HG02885 (cell line): Measurements from ENCODE around the gene ACTR1A.
"Not testable (repeated sequence)": the region's sequence is repeated elsewhere in the genome, so short reads cannot be mapped to it uniquely, and the experiment has no call there.

Experiments used
- ATAC-seq: cut with Tn5 transposase; IDR thresholded peaks from one replicate; pipeline ENCODE4 v1.9.1; 2021; ENCODE audit warnings: mild to moderate bottlenecking; ENCODE audit not compliant: unreplicated experiment, poor library complexity

ACTR1A gene

DNA sequence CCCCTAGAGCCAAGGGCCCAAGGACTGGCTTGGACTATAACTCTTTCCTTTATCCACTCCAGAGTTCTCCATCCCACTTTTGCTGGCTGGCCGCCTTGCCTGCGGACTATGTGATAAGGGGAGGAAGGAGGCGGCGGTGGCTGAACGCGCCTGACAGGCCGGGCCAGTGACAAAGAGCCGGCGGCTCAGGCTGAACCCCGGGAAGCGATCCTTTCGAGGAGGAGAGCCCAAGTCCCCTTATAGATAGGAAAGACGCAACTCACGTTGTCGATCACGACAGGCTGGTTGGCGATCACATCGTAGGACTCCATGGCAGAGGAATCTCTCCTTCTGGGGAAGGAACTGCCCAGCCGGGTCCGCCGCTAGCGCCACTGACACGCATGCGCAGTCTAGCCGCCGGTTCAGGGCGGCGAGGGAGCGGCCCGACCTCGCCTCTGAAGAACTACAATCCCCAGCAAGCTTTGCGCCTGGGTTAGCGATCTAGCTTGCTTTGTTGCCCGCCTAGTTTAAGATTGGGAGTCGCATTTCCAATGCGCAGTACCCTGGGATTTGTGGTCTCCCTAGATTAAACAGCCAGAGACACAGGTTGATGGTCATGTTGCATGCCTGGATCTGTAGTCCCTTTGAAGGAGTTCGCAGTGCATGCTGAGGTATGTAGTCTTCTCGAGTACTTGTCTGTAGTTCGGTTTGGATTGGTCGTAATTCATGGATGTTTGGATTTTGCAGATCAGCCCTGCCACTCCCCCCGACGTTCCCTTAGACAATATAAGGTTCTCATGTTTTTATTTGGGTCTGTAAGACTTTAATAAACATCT, at the start of gene ACTR1A:
Gene ACTR1A (minus strand): TSS at position 376 of the 815 bp plus-strand sequence. CDS start 65 bp downstream, at position 311.
- peak; percentile 52 for ATAC-seq

DNA sequence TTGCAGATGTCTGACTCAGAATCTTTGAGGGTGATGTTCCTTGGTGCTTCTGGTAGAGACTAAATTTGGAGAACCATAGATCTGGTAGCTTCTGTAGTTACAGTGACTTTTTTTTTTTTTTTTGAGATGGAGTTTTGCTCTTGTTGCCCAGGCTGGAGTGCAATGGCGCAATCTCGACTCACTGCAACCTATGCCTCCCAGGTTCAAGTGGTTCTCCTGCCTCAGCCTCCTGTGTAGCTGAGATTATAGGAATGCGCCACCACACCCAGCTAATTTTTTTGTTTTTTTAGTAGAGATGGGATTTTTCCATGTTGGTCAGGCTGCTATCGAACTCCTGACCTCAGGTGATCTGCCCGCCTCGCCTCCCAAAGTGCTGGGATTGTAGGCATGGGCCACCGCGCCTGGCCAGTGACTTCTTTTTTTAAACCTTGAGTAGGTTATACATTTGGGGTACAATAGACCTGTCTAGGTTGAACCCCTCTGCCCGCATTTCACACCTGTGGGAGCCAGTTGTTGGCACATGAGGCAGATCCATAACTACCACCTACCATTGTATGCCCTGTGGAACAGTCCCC, 48.2 kb upstream of the ACTR1A start:
- ATAC-seq: no peak

DNA sequence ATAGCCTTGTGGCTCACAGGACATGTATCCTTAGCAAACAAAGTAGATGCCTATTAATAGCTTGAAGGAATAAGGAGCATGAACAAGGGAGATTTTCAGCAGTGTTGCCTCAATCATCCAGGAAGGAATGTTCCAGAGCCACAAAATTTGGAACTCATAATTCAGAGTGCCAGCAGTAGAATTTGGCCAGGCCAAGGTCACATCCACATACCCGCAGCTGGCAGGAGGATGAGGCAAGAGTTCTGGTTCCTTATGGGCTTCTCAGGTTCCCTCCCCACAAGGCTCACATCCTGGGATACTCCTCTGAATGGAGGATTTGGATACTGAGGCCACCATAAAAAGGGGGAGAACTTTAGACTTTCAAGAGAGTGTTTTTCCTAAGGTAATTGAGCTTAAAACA, 47.0 kb upstream of the ACTR1A start:
- no peak for ATAC-seq

DNA sequence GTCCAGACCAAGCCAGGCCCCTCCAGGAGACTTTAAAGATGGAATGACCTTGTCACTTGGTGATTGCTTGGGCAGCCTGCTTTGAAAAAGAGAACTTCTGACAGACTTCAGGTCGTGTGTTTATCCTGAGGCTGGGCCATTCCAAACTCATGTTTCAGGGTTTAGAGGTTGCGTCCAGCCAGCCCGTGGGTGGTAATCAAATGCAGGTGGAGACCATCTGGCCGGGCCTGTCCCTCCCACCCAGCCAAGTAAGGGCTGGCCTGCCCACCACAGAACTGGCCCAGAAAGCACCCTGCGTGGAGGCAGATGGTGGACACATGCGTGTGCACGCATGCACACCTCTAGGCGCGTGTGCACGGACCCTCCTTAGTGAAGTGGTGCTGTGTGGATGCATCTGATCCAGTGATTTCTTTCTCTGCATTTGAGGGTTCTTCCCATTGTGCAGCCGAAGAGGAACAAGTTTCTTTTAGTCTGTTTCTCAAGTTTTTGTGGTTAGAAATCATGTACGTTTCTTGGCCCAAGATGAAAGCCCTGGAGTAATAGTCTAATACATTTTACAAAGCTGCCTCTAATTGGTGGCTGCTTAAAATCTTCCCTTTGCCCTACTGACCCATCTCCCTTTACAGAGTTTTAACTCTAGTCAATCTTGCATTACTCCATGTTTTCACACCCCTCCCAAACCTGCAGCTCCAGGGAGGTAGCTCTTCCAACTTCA, 44.3 kb upstream of the ACTR1A start:
- ATAC-seq: no peak

DNA sequence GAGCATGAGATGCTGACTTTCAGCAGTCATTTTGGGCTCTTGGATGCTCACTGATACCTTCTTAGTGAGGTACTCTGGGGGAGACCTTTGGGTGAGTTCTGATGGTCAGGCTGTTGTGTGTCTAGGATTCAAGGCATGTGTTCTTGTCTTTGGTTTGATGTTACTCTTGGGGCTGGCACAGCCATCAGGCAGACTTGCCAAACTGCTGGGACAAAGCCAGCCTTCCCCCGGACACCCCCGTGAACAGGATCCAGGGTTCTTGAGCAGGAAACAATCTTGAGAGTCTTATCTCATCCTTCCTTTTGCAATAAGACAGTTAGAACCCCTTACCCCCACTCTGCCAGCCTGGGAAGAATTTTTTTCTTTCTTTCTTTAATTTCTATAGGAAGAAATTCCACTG, 43.5 kb upstream of the ACTR1A start:
- ATAC-seq: no peak

DNA sequence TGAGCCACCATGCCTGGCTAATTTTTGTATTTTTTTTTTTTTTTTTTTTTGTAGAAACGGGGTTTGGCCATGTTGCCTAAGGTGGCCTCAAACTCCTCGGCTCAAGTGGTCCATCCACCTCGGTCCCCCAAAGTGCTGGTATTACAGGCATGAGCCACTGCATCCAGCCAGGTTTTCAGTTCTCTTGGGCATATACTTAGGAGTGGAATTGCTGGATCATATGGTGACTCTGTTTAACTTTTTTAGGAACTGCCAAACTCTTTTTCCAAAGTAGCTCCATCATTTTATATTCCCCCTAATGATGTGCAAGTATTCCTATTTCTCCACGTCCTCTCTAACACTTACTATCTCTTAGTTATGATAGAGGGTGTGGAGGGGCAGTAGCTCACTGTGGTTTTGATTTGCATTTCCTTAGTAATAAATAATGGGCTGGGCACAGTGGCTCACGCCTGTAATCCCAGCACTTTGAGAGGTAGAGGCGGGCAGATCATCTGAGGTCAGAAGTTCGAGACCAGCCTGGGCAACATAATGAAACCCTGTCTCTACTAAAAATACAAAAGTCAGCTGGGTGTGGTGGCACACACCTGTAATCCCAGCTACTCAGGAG, 42.9 kb upstream of the ACTR1A start:
- no peak for ATAC-seq

DNA sequence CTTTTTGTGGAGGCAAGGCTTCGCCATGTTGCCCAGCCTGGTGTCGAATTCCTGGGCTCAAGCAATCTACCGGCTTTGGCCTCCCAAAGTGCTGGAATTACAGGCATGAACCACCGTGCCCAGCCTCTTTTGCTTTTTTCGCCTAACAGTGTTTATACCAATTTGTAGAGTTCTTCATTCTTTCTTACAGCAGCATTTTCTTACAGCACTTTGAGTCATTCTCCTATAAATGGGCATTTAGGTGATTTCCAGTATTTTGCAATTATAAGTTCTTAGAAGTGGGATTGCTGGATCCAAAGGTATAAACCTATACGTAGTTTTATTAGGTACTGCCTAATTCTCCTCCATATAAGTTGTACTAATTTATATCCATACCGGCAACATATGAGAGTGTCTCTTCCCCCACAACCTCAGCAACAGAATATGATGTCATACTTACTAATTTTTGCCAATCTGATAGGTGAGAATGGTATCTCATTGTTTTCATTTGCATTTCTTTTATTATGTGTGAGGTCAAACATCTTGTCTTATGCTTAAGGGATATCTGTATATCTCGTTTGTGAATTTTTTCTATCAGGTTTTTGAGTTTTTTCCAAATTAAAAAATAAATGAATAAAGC, 40.4 kb upstream of the ACTR1A start:
- no peak for ATAC-seq

DNA sequence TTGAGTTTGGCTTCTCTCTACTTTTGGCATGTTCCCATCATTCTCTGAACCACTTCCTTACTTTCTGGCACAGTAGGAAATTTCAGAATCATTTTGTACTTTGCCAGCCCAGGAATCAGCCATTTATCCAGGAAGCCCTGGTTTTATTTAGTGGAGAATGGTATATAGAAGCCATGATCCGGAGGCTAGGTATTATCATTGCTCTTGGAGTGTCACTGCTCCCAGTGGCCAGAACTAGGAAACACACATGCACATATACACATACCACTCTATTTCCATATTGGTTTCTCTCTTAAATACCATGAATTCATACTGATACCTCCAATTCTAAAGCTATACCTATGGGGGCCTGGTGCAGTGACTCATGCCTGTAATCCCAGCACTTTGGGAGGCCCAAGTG, 37.5 kb upstream of the ACTR1A start:
- ATAC-seq: peak; percentile 67

DNA sequence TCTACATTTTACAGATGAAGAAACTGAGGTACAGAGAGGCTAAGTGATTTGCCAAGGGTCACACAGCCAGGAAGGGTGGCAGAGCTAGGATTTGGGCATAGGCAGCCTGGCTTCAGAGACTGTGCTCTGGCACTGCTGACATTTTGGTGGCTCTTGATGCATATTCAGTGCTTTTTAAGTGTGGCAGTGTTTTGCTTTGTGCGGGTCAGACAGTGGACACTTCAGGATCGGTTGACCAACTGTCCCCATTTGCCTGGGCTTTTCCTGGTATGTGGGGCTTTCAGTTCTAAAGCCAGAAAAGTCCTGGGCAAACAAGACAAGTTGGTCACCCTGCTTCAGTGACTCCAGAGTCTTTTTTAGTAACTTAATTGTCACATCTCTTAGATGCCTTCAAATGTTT, 36.3 kb upstream of the ACTR1A start:
- no peak for ATAC-seq

DNA sequence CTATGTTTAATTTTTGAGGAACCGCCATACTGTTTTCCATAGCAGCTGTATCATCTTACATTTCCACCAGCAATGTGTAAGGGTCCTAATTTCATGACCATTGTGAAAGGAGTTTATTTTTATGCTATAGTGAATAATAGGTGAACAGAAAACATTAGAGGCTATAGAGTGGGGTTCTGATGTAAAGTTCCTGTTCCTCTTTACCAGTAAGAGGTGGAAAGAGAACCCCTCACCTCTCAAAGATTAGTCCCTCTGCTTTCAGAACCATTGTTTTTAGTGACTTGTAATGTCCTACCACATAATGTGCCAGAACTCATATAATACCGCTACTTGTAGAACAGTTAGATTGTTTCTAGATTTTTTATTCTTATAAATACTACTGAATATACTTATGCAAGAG, 35.4 kb upstream of the ACTR1A start:
- ATAC-seq: no peak

DNA sequence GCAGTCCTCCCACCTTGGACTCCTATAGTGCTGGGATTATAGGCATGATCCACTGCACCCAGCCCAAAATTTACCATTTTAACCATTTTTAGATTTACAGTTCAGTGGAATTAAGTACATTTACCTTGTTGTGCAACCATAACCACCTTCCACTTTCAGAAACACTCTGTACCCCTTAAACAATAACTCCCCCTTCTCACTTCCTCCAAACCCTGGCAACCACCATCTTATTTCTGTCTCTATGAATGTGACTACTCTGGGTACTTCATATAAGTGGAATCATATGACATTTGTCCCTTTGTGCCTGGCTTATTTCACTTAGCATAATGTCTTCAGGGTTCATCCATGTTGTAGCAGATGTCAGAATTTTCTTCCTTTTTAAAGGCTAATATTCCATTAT, 34.9 kb upstream of the ACTR1A start:
- no peak for ATAC-seq

DNA sequence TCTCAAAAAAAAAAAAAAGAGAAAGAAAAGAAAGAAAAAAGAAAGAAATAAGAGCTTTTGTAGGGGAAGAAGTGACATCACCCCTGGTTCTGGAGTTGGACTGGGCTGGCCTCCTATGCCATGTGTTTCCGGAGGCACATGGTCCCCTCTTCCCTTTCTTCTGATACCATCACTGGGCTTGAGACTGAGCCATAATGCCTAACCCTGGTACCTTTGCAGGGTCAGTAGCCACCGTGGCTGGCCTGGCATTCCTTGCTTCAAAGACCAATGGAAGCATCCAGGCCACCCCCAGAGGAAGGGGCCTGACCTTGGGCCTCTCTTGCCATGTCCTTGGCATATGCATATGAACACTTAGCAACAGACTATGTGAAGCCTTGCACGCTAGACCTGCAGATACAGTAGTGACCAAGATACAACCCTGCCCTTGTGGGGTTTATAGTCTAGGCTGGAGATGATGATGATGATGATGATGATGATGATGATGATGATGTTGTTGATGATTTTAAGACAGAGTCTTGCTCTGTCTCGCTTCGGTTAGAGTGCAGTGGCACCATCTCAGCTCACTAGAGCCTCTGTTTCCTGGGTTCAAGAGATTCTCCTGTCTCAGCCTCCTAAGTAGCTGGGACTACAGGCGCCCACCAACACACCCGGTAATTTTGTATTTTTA, 33.1 kb upstream of the ACTR1A start:
- no peak for ATAC-seq

DNA sequence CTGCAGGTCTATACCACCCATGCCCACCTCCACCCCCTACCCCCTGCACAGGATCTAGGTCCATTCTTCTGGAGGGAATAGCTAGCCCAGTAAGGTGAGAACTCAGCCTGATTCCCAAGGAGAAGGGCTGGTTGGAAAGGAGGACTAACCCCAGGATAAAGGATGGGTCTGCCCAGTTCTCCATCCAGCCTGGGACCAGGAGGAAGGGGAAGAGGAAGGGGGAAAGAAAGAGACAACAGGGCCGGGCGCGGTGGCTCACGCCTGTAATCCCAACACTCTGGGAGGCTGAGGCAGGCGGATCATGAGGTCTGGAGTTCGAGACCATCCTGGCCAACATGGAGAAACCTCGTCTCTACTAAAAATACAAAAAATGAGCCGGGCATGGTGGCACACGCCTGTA, 32.5 kb upstream of the ACTR1A start:
- not testable (repeated sequence) for ATAC-seq

DNA sequence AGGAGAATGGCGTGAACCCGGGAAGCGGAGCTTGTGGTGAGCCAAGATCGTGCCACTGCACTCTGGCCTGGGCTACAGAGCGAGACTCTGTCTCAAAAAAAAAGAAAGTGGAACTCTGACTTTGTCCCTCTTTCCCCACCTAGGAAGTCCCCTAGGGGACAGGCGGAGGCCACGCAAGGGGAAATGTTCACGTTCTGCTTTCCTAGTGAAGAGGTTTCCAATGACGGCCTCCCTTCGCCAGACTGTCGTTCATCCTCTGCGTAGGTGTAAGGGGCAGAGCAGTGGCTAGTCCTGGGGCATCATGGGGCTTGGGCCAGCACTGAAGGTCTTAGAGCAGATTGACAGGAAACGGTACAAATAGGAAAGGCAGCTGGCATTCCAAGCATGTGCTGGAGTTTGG, 31.8 kb upstream of the ACTR1A start:
- ATAC-seq: no peak

DNA sequence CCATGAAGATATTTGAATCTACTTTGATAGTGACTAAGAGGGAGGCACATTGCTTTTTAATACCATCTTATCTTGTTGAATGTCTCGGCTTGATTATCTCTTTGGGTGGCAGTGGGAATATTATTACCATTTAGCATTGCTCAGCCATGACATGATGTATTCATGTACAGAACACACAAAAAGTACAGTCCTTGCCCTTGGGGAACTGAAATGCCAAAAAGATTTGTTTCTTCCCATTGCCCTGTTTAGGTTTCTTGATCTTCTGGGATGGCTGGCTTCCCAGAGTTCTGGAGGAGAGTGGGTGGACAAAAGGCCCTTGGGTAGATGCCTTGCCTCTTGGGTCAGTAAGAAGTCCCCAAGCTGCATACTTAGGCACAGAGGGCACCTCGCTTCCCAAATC, 25.0 kb upstream of the ACTR1A start:
- no peak for ATAC-seq

DNA sequence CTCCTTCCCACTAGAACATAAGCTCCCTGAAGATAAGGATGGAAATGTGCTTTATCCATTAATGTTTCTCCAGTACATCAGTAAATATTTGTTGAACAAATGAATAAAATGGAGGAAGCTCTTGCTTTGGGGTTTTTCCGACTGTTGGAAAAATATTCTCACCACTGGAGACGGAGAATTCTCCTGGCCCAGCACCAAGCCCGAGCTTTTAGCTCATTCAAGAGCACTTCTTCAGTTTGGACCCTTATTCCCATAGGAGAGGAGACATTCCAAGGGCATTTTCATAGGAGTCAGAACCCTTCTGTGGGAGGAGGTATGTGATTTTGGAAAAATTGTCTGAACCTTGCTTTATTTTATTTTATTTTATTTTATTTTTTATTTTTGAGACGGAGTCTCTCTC, 22.2 kb upstream of the ACTR1A start:
- no peak for ATAC-seq

DNA sequence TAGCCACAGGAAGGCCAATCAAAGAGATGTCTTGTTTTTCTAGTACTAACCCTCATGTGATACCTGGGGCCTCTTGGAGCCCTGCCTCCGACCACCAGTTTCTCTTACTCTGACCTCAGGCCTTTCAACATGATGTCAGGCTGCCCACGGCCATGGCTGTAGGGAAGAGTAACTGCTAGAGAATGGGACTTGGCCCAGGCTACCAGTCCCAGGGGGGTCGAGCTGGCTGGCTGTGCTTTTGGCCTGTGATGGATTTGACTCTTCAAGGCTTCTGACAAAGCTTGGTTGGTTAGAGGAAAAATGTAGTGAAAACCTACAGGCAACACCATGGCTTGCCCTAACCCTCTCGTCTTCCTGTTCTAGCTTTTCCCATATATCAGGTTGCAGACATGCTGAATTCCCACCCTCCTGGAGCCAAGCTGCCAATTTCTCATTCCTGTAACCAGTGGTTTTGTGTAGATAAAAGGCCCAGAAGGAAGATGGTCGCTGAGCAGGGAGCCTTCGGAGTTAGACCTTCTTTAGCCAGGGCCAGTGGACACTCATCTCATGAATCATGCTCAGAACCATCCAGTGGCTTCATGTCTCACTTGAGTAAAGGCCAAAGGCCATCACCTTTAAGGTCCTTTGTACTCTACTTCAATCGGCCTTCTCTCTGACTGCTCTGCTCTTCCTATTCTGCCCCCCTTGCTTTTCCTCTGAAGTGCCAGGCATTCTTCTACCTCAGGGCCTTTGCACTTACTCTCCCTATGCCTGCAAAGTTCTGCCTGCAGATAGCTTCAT, 20.9 kb upstream of the ACTR1A start:
- no peak for ATAC-seq

DNA sequence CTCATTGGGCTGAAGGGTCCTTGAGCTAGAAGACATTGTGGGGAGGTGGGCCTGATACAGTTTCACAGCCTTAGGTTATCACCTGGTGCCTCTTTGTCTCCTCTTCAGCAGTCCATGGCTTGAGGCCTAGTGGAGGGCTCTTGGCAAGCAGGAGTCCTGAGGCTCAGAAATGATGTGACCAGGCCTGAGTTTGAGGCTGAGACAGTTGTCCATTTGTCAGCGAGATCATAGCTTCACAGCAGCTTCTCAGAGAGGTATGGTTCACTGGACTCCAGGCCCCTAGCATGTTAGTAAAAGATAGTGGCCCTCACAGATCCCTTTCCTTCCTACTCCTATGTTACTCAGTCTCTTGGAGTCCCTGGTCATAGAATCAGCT, 20.4 kb upstream of the ACTR1A start:
- no peak for ATAC-seq

DNA sequence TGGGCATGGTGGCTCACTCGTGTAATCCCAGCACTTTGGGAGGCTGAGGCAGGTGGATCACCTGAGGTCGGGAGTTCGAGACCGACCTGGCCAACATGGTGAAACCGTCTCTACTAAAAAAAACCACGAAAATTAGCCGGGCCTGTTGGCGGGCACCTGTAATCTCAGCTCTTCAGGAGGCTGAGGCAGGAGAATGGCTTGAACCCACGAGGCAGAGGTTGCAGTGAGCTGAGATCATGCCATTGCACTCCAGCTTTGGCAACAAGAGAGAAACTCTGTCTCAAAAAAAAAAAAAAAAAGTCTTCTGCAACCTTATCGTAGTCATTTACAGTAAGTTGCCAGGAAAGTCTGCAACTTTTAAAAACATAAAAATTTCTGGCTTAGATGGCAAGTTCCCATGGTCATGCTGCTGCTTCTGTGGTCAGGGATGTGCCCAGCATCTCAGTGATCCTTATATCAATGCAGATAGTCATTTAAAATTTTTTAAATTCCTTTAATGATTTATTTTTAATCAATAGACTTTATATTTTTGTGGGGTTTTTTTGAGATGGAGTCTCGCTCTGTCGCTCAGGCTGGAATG, 16.8 kb upstream of the ACTR1A start:
- no peak for ATAC-seq
